ENCODE measurements around the gene DYRK1B.
"Not testable (repeated sequence)": the region's sequence is repeated elsewhere in the genome, so short reads cannot be mapped to it uniquely, and the experiment has no call there.

DYRK1B gene

GRCh38 chr19:39829702-39830275 is 4.2 kb downstream of the DYRK1B start:
- DNase-seq = no peak

- DNase-seq = no peak
Observed at GRCh38 chr19:39828654-39829032, 5.3 kb downstream of the DYRK1B start.

- DNase-seq = peak; percentile 43
Observed at GRCh38 chr19:39828015-39828653, 5.8 kb downstream of the DYRK1B start.

GRCh38 chr19:39827216-39827615 is 6.7 kb downstream of the DYRK1B start:
- DNase-seq = no peak

GRCh38 chr19:39826311-39826945 is 7.5 kb downstream of the DYRK1B start:
- DNase-seq = no peak

- DNase-seq = no peak
Observed at GRCh38 chr19:39825531-39826076, 8.4 kb downstream of the DYRK1B start.

- no peak for DNase-seq
Observed at GRCh38 chr19:39825093-39825463, 8.9 kb downstream of the DYRK1B start.

- DNase-seq = peak; percentile 99
Observed at GRCh38 chr19:39824143-39825092, 9.5 kb downstream of the DYRK1B start.

- peak; percentile 36 for DNase-seq
Observed at GRCh38 chr19:39823686-39824085, 10.3 kb downstream of the DYRK1B start.

- DNase-seq = no peak
Observed at GRCh38 chr19:39820696-39821095, 13.3 kb downstream of the DYRK1B start.

- DNase-seq = no peak
Observed at GRCh38 chr19:39819786-39820185, 14.2 kb downstream of the DYRK1B start.

GRCh38 chr19:39818626-39819097 is 15.3 kb downstream of the DYRK1B start:
- no peak for DNase-seq

GRCh38 chr19:39817888-39818561 is 15.9 kb downstream of the DYRK1B start:
- no peak for DNase-seq

- no peak for DNase-seq
Observed at GRCh38 chr19:39816287-39817048, 17.5 kb downstream of the DYRK1B start.

- no peak for DNase-seq
Observed at GRCh38 chr19:39814595-39814994, 19.4 kb downstream of the DYRK1B start.

GRCh38 chr19:39814111-39814510 is 19.9 kb downstream of the DYRK1B start:
- not testable (repeated sequence) for DNase-seq

- no peak for DNase-seq
Observed at GRCh38 chr19:39813264-39813993, 20.5 kb downstream of the DYRK1B start.

- DNase-seq = no peak
Observed at GRCh38 chr19:39811064-39811463, 22.9 kb downstream of the DYRK1B start.

- peak; percentile 17 for DNase-seq
Observed at GRCh38 chr19:39810424-39810823, 23.5 kb downstream of the DYRK1B start.

- DNase-seq = no peak
Observed at GRCh38 chr19:39809368-39809767, 24.6 kb downstream of the DYRK1B start.

GRCh38 chr19:39808688-39809087 is 25.3 kb downstream of the DYRK1B start:
- not testable (repeated sequence) for DNase-seq
